22Rv1 (cell line): Measurements from ENCODE around the gene DDHD1.

ENCODE experiments used
- H3K27ac ChIP-seq: fragments of 450-650 bp; 2 replicates; pipeline ENCODE4 v1.5.1; 2017
- CTCF ChIP-seq: fragments of 450-650 bp; IDR thresholded peaks from 2 replicates; pipeline ENCODE4 v1.5.1; 2017; ENCODE audit warnings: mild to moderate bottlenecking
- ZFX ChIP-seq: fragments of 450-650 bp; IDR thresholded peaks from 2 replicates; pipeline ENCODE4 v1.6.1; 2017; ENCODE audit warnings: antibody characterized with exemption, borderline replicate concordance

Gene DDHD1

GRCh38 chr14:53047307-53048069 lies 105.6 kb downstream of the DDHD1 start:
- H3K27ac ChIP-seq, result no peak overlapping the region
- TF ChIP-seq ZFX, result no peak
- no peak for TF ChIP-seq CTCF

- no peak for TF ChIP-seq ZFX
- no peak for TF ChIP-seq CTCF
- H3K27ac ChIP-seq, result no peak overlapping the region
Observed at GRCh38 chr14:53044486-53044885, 108.6 kb downstream of the DDHD1 start.

- TF ChIP-seq ZFX (no peak), CTCF (no peak)
- H3K27ac ChIP-seq, result no peak overlapping the region
Observed at GRCh38 chr14:53043027-53043581, 110.0 kb downstream of the DDHD1 start.

- TF ChIP-seq CTCF (no peak), ZFX (no peak)
- no peak overlapping the region for H3K27ac ChIP-seq
Observed at GRCh38 chr14:53042480-53042879, 110.6 kb downstream of the DDHD1 start.

GRCh38 chr14:53041067-53041466 lies 112.1 kb downstream of the DDHD1 start:
- no peak overlapping the region for H3K27ac ChIP-seq
- no peak for TF ChIP-seq CTCF
- no peak for TF ChIP-seq ZFX

- TF ChIP-seq CTCF (no peak), ZFX (no peak)
Observed at GRCh38 chr14:53038629-53039028, 114.5 kb downstream of the DDHD1 start.

GRCh38 chr14:53037016-53037415 lies 116.1 kb downstream of the DDHD1 start:
- no peak for TF ChIP-seq CTCF
- no peak for TF ChIP-seq ZFX
- H3K27ac ChIP-seq, result no peak overlapping the region

More at GRCh38 chr14:53038629-53039028, 114.5 kb downstream of the DDHD1 start:
- H3K27ac ChIP-seq, result no peak overlapping the region
